NCI-H446 (cell line): ENCODE data around the gene PAQR6.

Experiments used
- DNase-seq, 2 experiments: peaks; one replicate each; lab custom pipeline; 2025; lab: John Stamatoyannopoulos, UW

Gene PAQR6

DNA sequence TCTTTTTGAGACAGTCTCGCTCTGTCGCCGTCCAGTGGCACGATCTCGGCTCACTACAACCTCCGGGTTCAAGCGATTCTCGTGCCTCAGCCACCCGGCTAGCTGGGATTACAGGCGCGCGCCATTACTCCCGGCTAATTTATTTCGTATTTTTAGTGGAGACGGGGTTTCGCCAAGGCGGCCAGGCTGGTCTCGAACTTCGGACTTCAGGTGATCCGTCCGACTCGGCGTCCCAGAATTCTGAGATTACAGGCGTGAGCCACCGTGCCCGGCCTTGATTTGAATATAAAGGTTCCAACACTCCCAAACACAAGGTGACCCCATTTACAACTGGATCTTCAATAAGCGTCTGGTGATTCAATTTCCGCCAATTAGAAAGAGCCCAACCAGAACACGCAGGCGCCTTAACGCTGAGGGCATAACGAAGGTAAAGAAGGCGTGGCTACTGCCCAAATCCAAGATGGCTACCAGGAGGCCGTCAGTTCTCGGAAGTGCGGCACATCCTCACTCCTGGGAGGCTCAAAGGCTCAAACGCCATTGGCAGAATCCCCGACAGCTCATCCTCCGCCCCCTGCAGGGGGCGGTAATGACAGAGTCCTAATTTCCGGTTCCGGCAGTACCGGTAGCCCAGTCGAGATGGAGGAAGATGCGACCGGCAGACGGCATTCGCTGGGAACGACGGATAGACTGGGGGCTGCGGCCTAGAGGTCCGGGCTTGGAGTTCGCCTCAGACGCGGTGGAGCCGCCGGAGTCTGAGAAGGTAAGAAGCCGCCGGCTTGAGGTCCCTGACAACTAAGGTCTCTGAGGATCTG is 54.2 kb downstream of the PAQR6 start, which contains the start of gene SLC25A44:
TSS of gene SLC25A44 (plus strand) at position 617 of the 812 bp plus-strand sequence. CDS start 5,744 bp downstream, outside the sequence.
- peak; percentile 100 for DNase-seq
